RPMI8226 (cell line): ENCODE data around the gene CD44.

Source experiments
- DNase-seq: peaks from one replicate; pipeline ENCODE4 v3.0.0-alpha.2; 2015

CD44 gene

GRCh38 chr11:35270342-35270741 is 131.4 kb downstream of the CD44 start:
- no peak for DNase-seq

GRCh38 chr11:35271031-35271430 is 132.1 kb downstream of the CD44 start:
- no peak for DNase-seq

- DNase-seq: no peak
Measured at GRCh38 chr11:35272391-35272902, 133.5 kb downstream of the CD44 start.

- DNase-seq: peak; percentile 33
Measured at GRCh38 chr11:35274909-35275785, 136.2 kb downstream of the CD44 start.

GRCh38 chr11:35275786-35276170 is 136.8 kb downstream of the CD44 start:
- DNase-seq: no peak

GRCh38 chr11:35276396-35277145 is 137.6 kb downstream of the CD44 start:
- peak; percentile 46 for DNase-seq

GRCh38 chr11:35277827-35278226 is 138.9 kb downstream of the CD44 start:
- no peak for DNase-seq

- no peak for DNase-seq
Measured at GRCh38 chr11:35280727-35281126, 141.8 kb downstream of the CD44 start.

GRCh38 chr11:35281169-35281688 is 142.3 kb downstream of the CD44 start:
- no peak for DNase-seq
